ELF-1 (cell line): Measurements from ENCODE around the gene UBE2F.
"Not testable (repeated sequence)": the region's sequence is repeated elsewhere in the genome, so short reads cannot be mapped to it uniquely, and the experiment has no call there.

ENCODE experiments used
- DNase-seq: peaks from one replicate; pipeline ENCODE4 v3.0.0-alpha.2; 2016; ENCODE audit warnings: low read depth, low spot score

UBE2F gene

GRCh38 chr2:237944302-237944701, 22.5 kb upstream of the UBE2F start:
- DNase-seq = peak; percentile 24

GRCh38 chr2:237946423-237946822, 20.4 kb upstream of the UBE2F start:
- DNase-seq = no peak

- not testable (repeated sequence) for DNase-seq
These were observed 15.5 kb upstream of the UBE2F start for GRCh38 chr2:237951354-237951753.

GRCh38 chr2:237951878-237952277, 14.9 kb upstream of the UBE2F start:
- no peak for DNase-seq

- DNase-seq = no peak
These were observed 14.0 kb upstream of the UBE2F start for GRCh38 chr2:237952851-237953250.

GRCh38 chr2:237955640-237956401, 11.0 kb upstream of the UBE2F start:
- DNase-seq = peak; percentile 13

- no peak for DNase-seq
These were observed 10.4 kb upstream of the UBE2F start for GRCh38 chr2:237956402-237956736.

- no peak for DNase-seq
These were observed 5.2 kb upstream of the UBE2F start for GRCh38 chr2:237961637-237962036.

GRCh38 chr2:237962432-237963084, 4.3 kb upstream of the UBE2F start:
- no peak for DNase-seq

- not testable (repeated sequence) for DNase-seq
These were observed 3.3 kb upstream of the UBE2F start for GRCh38 chr2:237963490-237963991.

GRCh38 chr2:237964194-237964577, 2.6 kb upstream of the UBE2F start:
- DNase-seq = no peak

- no peak for DNase-seq
These were observed 2.0 kb upstream of the UBE2F start for GRCh38 chr2:237964578-237965404.

- not testable (repeated sequence) for DNase-seq
These were observed 970 bp upstream of the UBE2F start for GRCh38 chr2:237965844-237966243.

GRCh38 chr2:237966250-237966564, 607 bp upstream of the UBE2F start:
- no peak for DNase-seq

GRCh38 chr2:237967463-237967951, 693 bp downstream of the UBE2F start:
- DNase-seq = peak; percentile 30

GRCh38 chr2:237968048-237968862, 1.4 kb downstream of the UBE2F start:
- DNase-seq = peak; percentile 16

GRCh38 chr2:237971661-237972060, 4.8 kb downstream of the UBE2F start:
- no peak for DNase-seq

GRCh38 chr2:237972211-237972610, 5.4 kb downstream of the UBE2F start:
- DNase-seq = no peak

- no peak for DNase-seq
These were observed 6.1 kb downstream of the UBE2F start for GRCh38 chr2:237972936-237973335.

- no peak for DNase-seq
These were observed 10.6 kb downstream of the UBE2F start for GRCh38 chr2:237977380-237977779.

- no peak for DNase-seq
These were observed 11.4 kb downstream of the UBE2F start for GRCh38 chr2:237978058-237978712.
